Esophagus muscularis mucosa (tissue), 4 donors: Measurements from ENCODE around the gene VGLL4.

Source experiments
- CTCF ChIP-seq, 3 experiments: fragments of 200-600 bp in 2 of 3; fragments of 450-650 bp in 1 of 3; sonication (generic) in 2 of 3; IDR thresholded peaks; one replicate each; pipeline ENCODE4 v1.5.1; 2017 to 2019; ENCODE audit warnings: antibody characterized with exemption in 3 of 3, mild to moderate bottlenecking in 2 of 3, moderate library complexity in 1 of 3
- EP300 ChIP-seq: sonication (generic); formaldehyde crosslinking; IDR thresholded peaks from one replicate; pipeline ENCODE4 v1.6.1; 2017; ENCODE audit warnings: antibody characterized with exemption
- POLR2A ChIP-seq: fragments of 450-650 bp; IDR thresholded peaks from one replicate; pipeline ENCODE4 v1.6.1; 2017; ENCODE audit warnings: antibody characterized with exemption, moderate library complexity, mild to moderate bottlenecking, low read depth
- POLR2AphosphoS5 ChIP-seq, 2 donors: sonication (generic); formaldehyde crosslinking; IDR thresholded peaks; one replicate each; pipeline ENCODE4 v1.6.1; 2017; ENCODE audit warnings: antibody characterized with exemption in 2 of 2

GRCh38 chr3:11562277-11562881 is 81.3 kb downstream of the VGLL4 start:
- TF ChIP-seq CTCF (IDR thresholded peaks at IDR 0.05): no peak
- no peak for TF ChIP-seq POLR2A
- no peak for TF ChIP-seq POLR2AphosphoS5 (IDR thresholded peaks at IDR 0.05)
- no peak for TF ChIP-seq EP300
